ENCODE measurements around the gene CIZ1.

GRCh38 chr9:128215491-128216409 lies 24.4 kb upstream of the CIZ1 start:
- TF ChIP-seq CTCF (IDR thresholded peaks at IDR 0.05) = no peak
- TF ChIP-seq SIN3A (IDR thresholded peaks at IDR 0.05; ENCODE audit: borderline replicate concordance, insufficient read depth, low read depth, low read length) = no peak
